H1 (cell line): ENCODE results near the gene IRAK3. TPM values are rescaled to one million over a fixed set of nuclear protein-coding genes. Genes with fewer than 3 reads are reported as not detected.

Experiments
- CTCF ChIA-PET: fragments of 300-600 bp; sonication (Branson Sonifier 250); formaldehyde crosslinking; loops from one replicate; lab custom pipeline; 2021; ENCODE audit not compliant: partially characterized antibody; lab: Charles Lee
- POLR2A ChIA-PET: fragments of 300-600 bp; sonication (Branson Sonifier 250); formaldehyde crosslinking; loops from one replicate; lab custom pipeline; 2021; ENCODE audit warnings: inconsistent platforms; ENCODE audit not compliant: partially characterized antibody; lab: Charles Lee
- DNase-seq, 2 experiments: peaks; one replicate each; pipeline versions ENCODE4 v3.0.0 to v3.0.0-alpha.2; 2010 to 2022; ENCODE audit warnings: low spot score in 2 of 2, low read depth in 1 of 2, mixed read lengths in 1 of 2
- FAIRE-seq: peaks from 2 replicates; lab custom pipeline; 2011; peaks lifted over from hg19 to GRCh38; lab: Jason Lieb, UNC
- H2AFZ ChIP-seq: 2 replicates; pipeline ENCODE4 v1.8.1; 2012; ENCODE audit warnings: low read length, inconsistent platforms
- H2AK5ac ChIP-seq: 2 replicates; pipeline ENCODE4 v1.6.1; 2013; ENCODE audit warnings: low read depth, low read length
- H2BK120ac ChIP-seq: replicated peaks from 2 replicates; pipeline ENCODE3; 2013; ENCODE audit warnings: low read depth, low read length, inconsistent platforms
- H2BK12ac ChIP-seq: 2 replicates; pipeline ENCODE4 v1.6.1; 2013; ENCODE audit warnings: low read depth, low read length
- H2BK15ac ChIP-seq: 2 replicates; pipeline ENCODE4 v1.6.1; 2013; ENCODE audit warnings: low read length
- H2BK20ac ChIP-seq: 2 replicates; pipeline ENCODE4 v1.6.1; 2013; ENCODE audit warnings: low read length
- H2BK5ac ChIP-seq: 2 replicates; pipeline ENCODE4 v1.6.1; 2013; ENCODE audit warnings: low read depth, low read length
- H3K14ac ChIP-seq: 2 replicates; pipeline ENCODE4 v1.6.1; 2013; ENCODE audit warnings: inconsistent platforms; ENCODE audit not compliant: insufficient read length
- H3K18ac ChIP-seq: 2 replicates; pipeline ENCODE4 v1.6.1; 2013; ENCODE audit warnings: low read length; ENCODE audit errors: extremely low read depth
- H3K23ac ChIP-seq: 2 replicates; pipeline ENCODE4 v1.6.1; 2013; ENCODE audit warnings: inconsistent platforms; ENCODE audit not compliant: insufficient read length
- H3K23me2 ChIP-seq: 2 replicates; pipeline ENCODE4 v1.6.1; 2013; ENCODE audit warnings: low read depth, low read length
- H3K27ac ChIP-seq: 2 replicates; pipeline ENCODE4 v1.6.1; 2011; ENCODE audit warnings: low read depth, low read length, inconsistent platforms
- H3K27me3 ChIP-seq, 4 experiments: replicated peaks in 1 of 4; 1 replicate in 1 of 4; 2 replicates in 3 of 4; pipeline versions ENCODE4 v1.6.1 to v1.8.1; 2011 to 2013; ENCODE audit warnings: low read length in 3 of 4, mild to moderate bottlenecking in 3 of 4, inconsistent platforms in 2 of 4, mixed read lengths in 2 of 4, moderate library complexity in 1 of 4; ENCODE audit not compliant: control insufficient read depth in 3 of 4, insufficient read depth in 3 of 4; ENCODE audit errors: extremely low read depth in 1 of 4
- H3K36me3 ChIP-seq, 4 experiments: 2 replicates each; pipeline versions ENCODE4 v1.6.1 to v1.8.1; 2011 to 2013; ENCODE audit warnings: mild to moderate bottlenecking in 4 of 4, low read length in 3 of 4, moderate library complexity in 2 of 4, control low read depth in 1 of 4, inconsistent platforms in 1 of 4; ENCODE audit not compliant: insufficient read depth in 4 of 4, control insufficient read depth in 2 of 4
- H3K4ac ChIP-seq: replicated peaks from 2 replicates; pipeline ENCODE3; 2013; ENCODE audit warnings: low read length, low read depth, mixed read lengths, inconsistent platforms; ENCODE audit not compliant: insufficient read length
- H3K4me1 ChIP-seq, 4 experiments: replicated peaks in 1 of 4; 1 replicate in 1 of 4; 2 replicates in 3 of 4; pipeline versions ENCODE4 v1.6.1 to v1.8.1; 2011 to 2013; ENCODE audit warnings: low read length in 3 of 4, inconsistent platforms in 2 of 4, mixed read lengths in 1 of 4; ENCODE audit not compliant: insufficient read depth in 4 of 4, control insufficient read depth in 3 of 4
- H3K4me2 ChIP-seq, 2 experiments: 2 replicates each; pipeline versions ENCODE4 v1.6.1 to v1.8.1; 2011 to 2013; ENCODE audit warnings: low read depth in 2 of 2, low read length in 2 of 2, control low read depth in 1 of 2, inconsistent platforms in 1 of 2, mild to moderate bottlenecking in 1 of 2; ENCODE audit not compliant: insufficient read depth in 1 of 2
- H3K4me3 ChIP-seq, 4 experiments: fragments of 200-600, 300-600 bp in 1 of 4; sonication (generic), shearing (Covaris generic), sonication (Bioruptor Twin) in 1 of 4; 2 replicates each; pipeline versions ENCODE4 v1.5.1 to v1.8.1; 2011 to 2016; ENCODE audit warnings: low read length in 4 of 4, low read depth in 3 of 4, control low read depth in 2 of 4, inconsistent platforms in 2 of 4, mild to moderate bottlenecking in 2 of 4, mixed read lengths in 1 of 4, moderate library complexity in 1 of 4; ENCODE audit not compliant: insufficient read depth in 2 of 4; ENCODE audit errors: extremely low read depth in 1 of 4
- H3K56ac ChIP-seq: replicated peaks from 2 replicates; pipeline ENCODE3; 2013; ENCODE audit warnings: low read depth, mild to moderate bottlenecking, mixed read lengths, low read length, inconsistent platforms; ENCODE audit not compliant: insufficient read length
- H3K79me1 ChIP-seq: 2 replicates; pipeline ENCODE4 v1.6.1; 2013; ENCODE audit warnings: low read depth, low read length, control low read depth
- H3K79me2 ChIP-seq, 2 experiments: 2 replicates each; pipeline versions ENCODE4 v1.6.1 to v1.8.1; 2012 to 2013; ENCODE audit warnings: low read length in 2 of 2, mild to moderate bottlenecking in 2 of 2, inconsistent platforms in 1 of 2; ENCODE audit not compliant: insufficient read depth in 2 of 2, control insufficient read depth in 1 of 2
- H3K9ac ChIP-seq, 4 experiments: replicated peaks in 1 of 4; 1 replicate in 1 of 4; 2 replicates in 3 of 4; pipeline versions ENCODE4 v1.6.1 to v1.8.1; 2011 to 2013; ENCODE audit warnings: low read depth in 3 of 4, low read length in 3 of 4, control low read depth in 2 of 4, mild to moderate bottlenecking in 2 of 4, moderate library complexity in 2 of 4, inconsistent platforms in 1 of 4; ENCODE audit errors: extremely low read depth in 1 of 4
- H3K9me3 ChIP-seq, 2 experiments: 2 replicates each; pipeline versions ENCODE4 v1.6.1 to v1.8.1; 2012 to 2013; ENCODE audit warnings: mild to moderate bottlenecking in 2 of 2, moderate library complexity in 2 of 2, control low read depth in 1 of 2, inconsistent platforms in 1 of 2, low read depth in 1 of 2, low read length in 1 of 2, mixed read lengths in 1 of 2; ENCODE audit not compliant: insufficient read depth in 2 of 2
- H4K20me1 ChIP-seq, 2 experiments: replicated peaks in 1 of 2; 2 replicates each; pipeline versions ENCODE3 to v1.8.1; 2011 to 2013; ENCODE audit warnings: inconsistent platforms in 2 of 2, low read length in 2 of 2, mild to moderate bottlenecking in 1 of 2; ENCODE audit not compliant: insufficient read depth in 2 of 2, control insufficient read depth in 1 of 2
- H4K5ac ChIP-seq: 2 replicates; pipeline ENCODE4 v1.6.1; 2013; ENCODE audit warnings: low read length, low read depth, mixed read lengths, inconsistent platforms; ENCODE audit not compliant: insufficient read length
- H4K8ac ChIP-seq: 2 replicates; pipeline ENCODE4 v1.8.0; 2013; ENCODE audit warnings: mild to moderate bottlenecking, moderate library complexity, low read length, inconsistent platforms; ENCODE audit not compliant: insufficient read depth; ENCODE audit errors: extremely low read depth
- H4K91ac ChIP-seq: replicated peaks from 2 replicates; pipeline ENCODE3; 2013; ENCODE audit warnings: low read length, mixed read lengths, inconsistent platforms; ENCODE audit not compliant: insufficient read length
- ASH2L ChIP-seq: fragments of 200-600, 300-600 bp; sonication (generic); IDR thresholded peaks from one replicate; pipeline ENCODE4 v1.7.1; 2017; ENCODE audit warnings: low read length
- BCL11A ChIP-seq, 2 experiments: IDR thresholded peaks; one replicate each; pipeline ENCODE4 v1.6.1; 2011; ENCODE audit warnings: low read depth in 2 of 2, low read length in 2 of 2, mild to moderate bottlenecking in 2 of 2
- CBX5 ChIP-seq: fragments of 300-800, 300-1000 bp; sonication (generic); IDR thresholded peaks from 2 replicates; pipeline ENCODE4 v1.7.1; 2016; ENCODE audit warnings: antibody characterized with exemption, low read length, low read depth
- CBX8 ChIP-seq: fragments of 300-800, 300-1000 bp; sonication (generic); IDR thresholded peaks from 2 replicates; pipeline ENCODE4 v1.7.1; 2016; ENCODE audit warnings: low read depth, low read length, borderline replicate concordance
- CHD2 ChIP-seq: IDR thresholded peaks from 2 replicates; pipeline ENCODE4 v1.6.1; 2012; ENCODE audit warnings: low read length, improper control_type of control experiment
- FOSL1 ChIP-seq: IDR thresholded peaks from 2 replicates; pipeline ENCODE4 v1.6.1; 2011; ENCODE audit warnings: mild to moderate bottlenecking, low read depth, low read length, moderate library complexity; ENCODE audit not compliant: insufficient read depth
- GABPA ChIP-seq: IDR thresholded peaks from 2 replicates; pipeline ENCODE4 v1.6.1; 2011; ENCODE audit warnings: mild to moderate bottlenecking, low read length, moderate library complexity, borderline replicate concordance; ENCODE audit not compliant: insufficient read depth
- KDM5A ChIP-seq: fragments of 200-600 bp; IDR thresholded peaks from 2 replicates; pipeline ENCODE4 v1.7.1; 2012; ENCODE audit warnings: mild to moderate bottlenecking, low read length, inconsistent platforms, mixed read lengths
- MAFK ChIP-seq: IDR thresholded peaks from 2 replicates; pipeline ENCODE4 v1.6.1; 2012; ENCODE audit warnings: low read depth, mild to moderate bottlenecking, improper control_type of control experiment, low read length
- PHF8 ChIP-seq: fragments of 200-600 bp; sonication (generic); conservative IDR thresholded peaks from 2 replicates; pipeline ENCODE4 v1.7.1; 2012; ENCODE audit warnings: low read depth, mild to moderate bottlenecking, inconsistent platforms, low read length, moderate library complexity
- POLR2A ChIP-seq, 2 experiments: IDR thresholded peaks; 1 replicate in 1 of 2; 2 replicates in 1 of 2; pipeline ENCODE4 v1.6.1; 2011; ENCODE audit warnings: low read depth in 2 of 2, low read length in 2 of 2, mild to moderate bottlenecking in 2 of 2; ENCODE audit errors: control extremely low read depth in 1 of 2
- POU5F1 ChIP-seq: IDR thresholded peaks from 2 replicates; pipeline ENCODE4 v1.6.1; 2011; ENCODE audit warnings: low read depth, mild to moderate bottlenecking, low read length, moderate library complexity
- SP1 ChIP-seq: IDR thresholded peaks from 2 replicates; pipeline ENCODE4 v1.6.1; 2011; ENCODE audit warnings: low read depth, low read length
- SRF ChIP-seq: IDR thresholded peaks from 2 replicates; pipeline ENCODE4 v1.6.1; 2011; ENCODE audit warnings: mild to moderate bottlenecking, low read depth, low read length, moderate library complexity
- TCF12 ChIP-seq: IDR thresholded peaks from 2 replicates; pipeline ENCODE4 v1.6.1; 2011; ENCODE audit warnings: low read depth, mild to moderate bottlenecking, low read length
- WGBS, 2 experiments: shearing (Covaris generic) in 1 of 2; methylation state at CpG; one replicate each; pipeline versions ENCODE4 v1.1.6 to v1.1.7; 2013 to 2015; ENCODE audit warnings: low lambda C conversion rate in 2 of 2, mixed read lengths in 2 of 2, inconsistent platforms in 1 of 2, low coverage in 1 of 2, missing lambda C conversion rate in 1 of 2; ENCODE audit not compliant: insufficient replicate concordance in 2 of 2, insufficient coverage in 1 of 2, insufficient read length in 1 of 2; ENCODE audit errors: extremely low coverage in 1 of 2, missing lambda C conversion rate in 1 of 2; 5-methylcytosine and 5-hydroxymethylcytosine counted together
- polyA plus RNA-seq, 7 experiments: library from polyadenylated mRNA; depleted of rRNA in 3 of 7; stranded (reverse) in 5 of 7; unstranded in 2 of 7; fragments of >200 nt in 5 of 7; fragments of 200-250 nt in 2 of 7; gene quantifications; 1 replicate in 5 of 7; 2 replicates in 1 of 7; 4 replicates in 1 of 7; pipeline versions ENCODE4 v1.2.1 to v1.2.3, GENCODE V29; 2011 to 2013; ENCODE audit warnings: missing spikeins in 2 of 7, mixed read lengths in 2 of 7
- total RNA-seq: library from RNA; stranded (reverse); fragmentation: NEBNext Ultra II Directional; extraction: Animal tissue kit (Norgen Biotek cat#: 25700); gene quantifications from 2 replicates; pipeline ENCODE4 v1.2.1, GENCODE V29; 2021

The IRAK3 gene
- total and polyA plus RNA-seq, 2 of the 8 experiments (the other 6 are each of a cell fraction or from before 2014, with no cell fraction given) = 0.51 to 2.2 TPM

DNA sequence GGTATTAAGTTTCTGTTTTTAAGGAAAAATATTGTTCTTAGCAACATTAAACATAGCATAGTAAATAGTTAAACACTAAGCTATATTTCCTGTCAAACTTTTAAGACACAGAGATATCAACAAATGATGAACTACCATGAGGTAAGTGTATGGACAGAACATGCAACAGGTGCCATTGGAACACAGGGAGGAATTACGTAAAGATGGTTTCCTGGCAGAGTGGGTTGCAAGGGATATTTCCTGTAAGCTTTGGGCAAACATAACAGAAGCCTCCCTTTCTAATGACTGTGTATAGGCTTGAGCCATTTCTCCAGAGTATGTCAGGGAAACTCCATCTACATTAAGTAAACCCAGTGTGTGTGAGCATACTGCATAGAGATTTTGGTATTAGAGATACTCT is 81.6 kb downstream of the IRAK3 start:
- no peak overlapping the region for H3K23ac ChIP-seq
- H2AK5ac ChIP-seq = no peak overlapping the region
- no peak overlapping the region for H2BK5ac ChIP-seq
- H3K27me3 ChIP-seq = no peaks in the 10 kb centered on the region
- no peaks in the 10 kb centered on the region for H3K9me3 ChIP-seq
- H4K8ac ChIP-seq = no peak overlapping the region
- H3K4me1 ChIP-seq = peaks cover 0 to 4% (median 1%) of the 10 kb centered on the region in 4 experiments; a peak in 2 of 7 replicates
- WGBS, 2 experiments = 96% methylated on average over 1 of the region's 1 CpG; no CpG with 5 or more reads in 1 of the 2 experiments
- no peak overlapping the region for H2BK15ac ChIP-seq
- no peak overlapping the region; the same call in 1 of the 2 replicates for H2BK12ac ChIP-seq
- ChIA-PET CTCF (interaction anchor here (0.8 to 3.3 kb wide), 19 partner anchors 8 to 425 kb away, joined by 3 to 22 read pairs (median 5); no protein-coding TSS in a partner anchor), POLR2A (interaction anchor here (1.2 kb wide), 1 partner anchor 15 kb away, joined by 3 read pairs; no protein-coding TSS in a partner anchor)
- DNase-seq = peak in 1 of 2 experiments; percentile 2
- H3K4ac ChIP-seq = no peak overlapping the region
- H2BK20ac ChIP-seq = peak overlapping the region; percentile 74; the same call in 1 of the 2 replicates
- no peak overlapping the region for H3K14ac ChIP-seq
- H2BK120ac ChIP-seq = no peak overlapping the region
- H3K56ac ChIP-seq = no peak overlapping the region
- H2AFZ ChIP-seq = no peak overlapping the region
- H4K20me1 ChIP-seq = no peaks in the 10 kb centered on the region
- no peaks in the 10 kb centered on the region for H3K23me2 ChIP-seq
- no peak for FAIRE-seq
- no peaks in the 10 kb centered on the region for H3K36me3 ChIP-seq
- no peak overlapping the region for H4K91ac ChIP-seq
- no peak overlapping the region for H3K4me3 ChIP-seq
- H3K79me2 ChIP-seq = no peaks in the 10 kb centered on the region
- no peak overlapping the region for H4K5ac ChIP-seq
- no peak overlapping the region for H3K18ac ChIP-seq
- no peaks in the 10 kb centered on the region for H3K79me1 ChIP-seq
- no peak overlapping the region for H3K9ac ChIP-seq
- H3K4me2 ChIP-seq = no peak overlapping the region
- no peak overlapping the region for H3K27ac ChIP-seq
- TF ChIP-seq KDM5A (no peak), CBX8 (no peak), BCL11A (IDR thresholded peaks at IDR 0.05; ENCODE audit: low read depth in 2 of 2, low read length in 2 of 2) (no peak), SP1 (no peak), POU5F1 (no peak), CHD2 (no peak), POLR2A (IDR thresholded peaks at IDR 0.05; ENCODE audit: control extremely low read depth in 1 of 2, low read depth in 2 of 2, low read length in 2 of 2) (no peak), FOSL1 (no peak), SRF (no peak), ASH2L (no peak), MAFK (no peak), TCF12 (no peak), PHF8 (no peak), CBX5 (no peak), GABPA (no peak)
